ENCODE results near the gene URB1.

DNA sequence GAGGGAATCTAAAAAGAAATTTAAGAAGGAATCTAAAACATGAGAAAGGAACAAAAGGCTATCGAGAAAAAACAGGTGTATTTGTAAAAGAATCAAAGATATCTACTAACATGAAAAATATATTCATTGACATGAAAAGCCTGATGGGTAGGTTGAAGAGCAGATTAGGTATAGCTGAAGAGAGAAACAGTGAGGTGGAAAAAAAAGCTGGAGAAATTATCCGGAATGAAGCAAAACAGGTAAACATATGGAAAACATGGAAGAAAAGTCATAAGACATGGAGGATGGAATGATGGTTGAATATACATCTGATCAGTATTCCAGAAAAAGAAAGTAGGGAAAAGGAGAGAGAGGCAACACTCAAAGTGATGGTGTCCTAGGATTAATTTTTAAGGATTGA, 29.3 kb upstream of the URB1 start:
- TF ChIP-seq EZH2 (IDR thresholded peaks at IDR 0.05) (no peak), POLR2AphosphoS5 (IDR thresholded peaks at IDR 0.05; ENCODE audit: borderline replicate concordance, low read depth, low read length) (no peak), FOXP2 (optimal IDR thresholded peaks at IDR 0.05; ENCODE audit: control extremely low read depth, extremely low read length, insufficient read depth) (no peak)

All from SK-N-MC (cell line).